Measurements from ENCODE around the gene PLEKHJ1. TPM values are rescaled to one million over a fixed set of nuclear protein-coding genes. Genes with fewer than 3 reads are reported as not detected.

PLEKHJ1 gene
- total and polyA plus RNA-seq, 9 of the 15 experiments (the other 6 are each of a cell fraction or from before 2014, with no cell fraction given), result 1.5 to 188 (median 63.9) TPM

DNA sequence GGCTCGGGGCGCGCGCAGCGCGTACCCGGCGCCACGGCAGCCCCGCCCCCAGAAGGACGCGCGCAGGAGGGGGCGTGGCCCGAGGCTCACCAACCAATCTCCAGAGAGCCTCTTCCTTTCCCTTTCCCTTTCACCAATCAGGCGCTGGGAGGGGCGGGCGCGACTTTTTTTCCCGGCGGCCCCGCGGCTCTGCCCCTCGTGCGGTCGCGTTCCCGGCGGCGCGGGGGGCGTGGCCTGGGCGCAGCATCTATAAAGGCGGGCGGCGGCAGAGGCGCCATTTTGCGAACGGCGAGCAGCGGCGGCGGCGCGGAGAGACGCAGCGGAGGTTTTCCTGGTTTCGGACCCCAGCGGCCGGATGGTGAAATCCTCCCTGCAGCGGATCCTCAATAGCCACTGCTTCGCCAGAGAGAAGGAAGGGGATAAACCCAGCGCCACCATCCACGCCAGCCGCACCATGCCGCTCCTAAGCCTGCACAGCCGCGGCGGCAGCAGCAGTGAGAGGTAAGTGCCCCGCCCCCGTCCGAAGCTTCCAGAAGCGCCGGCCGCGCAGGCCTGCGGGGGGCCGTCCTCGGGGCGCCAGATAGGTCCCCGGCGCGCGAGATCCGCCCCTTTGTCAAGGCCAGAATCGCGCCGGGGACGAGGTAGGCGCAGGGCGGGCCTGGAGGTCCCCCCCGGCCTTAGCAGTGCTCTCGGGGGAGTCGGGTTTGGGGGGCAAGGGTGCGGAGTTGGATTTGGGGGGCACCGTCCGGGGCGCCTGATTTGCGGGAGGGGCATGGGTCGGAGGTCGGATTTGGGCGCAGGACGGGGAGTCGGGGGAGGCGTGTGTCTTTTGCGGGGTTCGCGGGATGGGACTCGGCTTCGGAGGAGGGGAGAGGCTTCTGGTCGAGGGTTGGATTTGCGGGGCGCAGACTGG, 33.4 kb upstream of the PLEKHJ1 start (continued):
- TF ChIP-seq ZC3H11A (IDR thresholded peaks at IDR 0.05; ENCODE audit: low read depth, low read length), result no peak
- TF ChIP-seq ERF (CRISPR knock-in tag; IDR thresholded peaks at IDR 0.05), result no peak
- TF ChIP-seq HCFC1 (IDR thresholded peaks at IDR 0.05; ENCODE audit: low read depth, low read length), result peak; percentile 62
- TF ChIP-seq TOE1 (IDR thresholded peaks at IDR 0.05; ENCODE audit: borderline replicate concordance), result peak; percentile 61
- peak; percentile 59; the same call in 1 of the 2 replicates for TF ChIP-seq TOE1 (CRISPR knock-in tag; IDR thresholded peaks at IDR 0.05; ENCODE audit: borderline replicate concordance, low read depth)
- no peak for TF ChIP-seq CAMTA2 (CRISPR knock-in tag; conservative IDR thresholded peaks at IDR 0.05)
- TF ChIP-seq, protein P1, sequence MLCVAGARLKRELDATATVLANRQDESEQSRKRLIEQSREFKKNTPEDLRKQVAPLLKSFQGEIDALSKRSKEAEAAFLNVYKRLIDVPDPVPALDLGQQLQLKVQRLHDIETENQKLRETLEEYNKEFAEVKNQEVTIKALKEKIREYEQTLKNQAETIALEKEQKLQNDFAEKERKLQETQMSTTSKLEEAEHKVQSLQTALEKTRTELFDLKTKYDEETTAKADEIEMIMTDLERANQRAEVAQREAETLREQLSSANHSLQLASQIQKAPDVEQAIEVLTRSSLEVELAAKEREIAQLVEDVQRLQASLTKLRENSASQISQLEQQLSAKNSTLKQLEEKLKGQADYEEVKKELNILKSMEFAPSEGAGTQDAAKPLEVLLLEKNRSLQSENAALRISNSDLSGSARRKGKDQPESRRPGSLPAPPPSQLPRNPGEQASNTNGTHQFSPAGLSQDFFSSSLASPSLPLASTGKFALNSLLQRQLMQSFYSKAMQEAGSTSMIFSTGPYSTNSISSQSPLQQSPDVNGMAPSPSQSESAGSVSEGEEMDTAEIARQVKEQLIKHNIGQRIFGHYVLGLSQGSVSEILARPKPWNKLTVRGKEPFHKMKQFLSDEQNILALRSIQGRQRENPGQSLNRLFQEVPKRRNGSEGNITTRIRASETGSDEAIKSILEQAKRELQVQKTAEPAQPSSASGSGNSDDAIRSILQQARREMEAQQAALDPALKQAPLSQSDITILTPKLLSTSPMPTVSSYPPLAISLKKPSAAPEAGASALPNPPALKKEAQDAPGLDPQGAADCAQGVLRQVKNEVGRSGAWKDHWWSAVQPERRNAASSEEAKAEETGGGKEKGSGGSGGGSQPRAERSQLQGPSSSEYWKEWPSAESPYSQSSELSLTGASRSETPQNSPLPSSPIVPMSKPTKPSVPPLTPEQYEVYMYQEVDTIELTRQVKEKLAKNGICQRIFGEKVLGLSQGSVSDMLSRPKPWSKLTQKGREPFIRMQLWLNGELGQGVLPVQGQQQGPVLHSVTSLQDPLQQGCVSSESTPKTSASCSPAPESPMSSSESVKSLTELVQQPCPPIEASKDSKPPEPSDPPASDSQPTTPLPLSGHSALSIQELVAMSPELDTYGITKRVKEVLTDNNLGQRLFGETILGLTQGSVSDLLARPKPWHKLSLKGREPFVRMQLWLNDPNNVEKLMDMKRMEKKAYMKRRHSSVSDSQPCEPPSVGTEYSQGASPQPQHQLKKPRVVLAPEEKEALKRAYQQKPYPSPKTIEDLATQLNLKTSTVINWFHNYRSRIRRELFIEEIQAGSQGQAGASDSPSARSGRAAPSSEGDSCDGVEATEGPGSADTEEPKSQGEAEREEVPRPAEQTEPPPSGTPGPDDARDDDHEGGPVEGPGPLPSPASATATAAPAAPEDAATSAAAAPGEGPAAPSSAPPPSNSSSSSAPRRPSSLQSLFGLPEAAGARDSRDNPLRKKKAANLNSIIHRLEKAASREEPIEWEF (CRISPR knock-in tag; IDR thresholded peaks at IDR 0.05), result no peak
- TF ChIP-seq, protein P2, sequence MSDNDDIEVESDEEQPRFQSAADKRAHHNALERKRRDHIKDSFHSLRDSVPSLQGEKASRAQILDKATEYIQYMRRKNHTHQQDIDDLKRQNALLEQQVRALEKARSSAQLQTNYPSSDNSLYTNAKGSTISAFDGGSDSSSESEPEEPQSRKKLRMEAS (CRISPR knock-in tag; IDR thresholded peaks at IDR 0.05), result peak; percentile 87
- TF ChIP-seq MTA2 (IDR thresholded peaks at IDR 0.05; ENCODE audit: low read depth), result no peak
- TF ChIP-seq CHD2 (IDR thresholded peaks at IDR 0.05; ENCODE audit: low read depth, low read length), result peak; percentile 73
- no peak for TF ChIP-seq ZNF146 (CRISPR knock-in tag; IDR thresholded peaks at IDR 0.05; ENCODE audit: unreplicated experiment)
- TF ChIP-seq, protein P3, sequence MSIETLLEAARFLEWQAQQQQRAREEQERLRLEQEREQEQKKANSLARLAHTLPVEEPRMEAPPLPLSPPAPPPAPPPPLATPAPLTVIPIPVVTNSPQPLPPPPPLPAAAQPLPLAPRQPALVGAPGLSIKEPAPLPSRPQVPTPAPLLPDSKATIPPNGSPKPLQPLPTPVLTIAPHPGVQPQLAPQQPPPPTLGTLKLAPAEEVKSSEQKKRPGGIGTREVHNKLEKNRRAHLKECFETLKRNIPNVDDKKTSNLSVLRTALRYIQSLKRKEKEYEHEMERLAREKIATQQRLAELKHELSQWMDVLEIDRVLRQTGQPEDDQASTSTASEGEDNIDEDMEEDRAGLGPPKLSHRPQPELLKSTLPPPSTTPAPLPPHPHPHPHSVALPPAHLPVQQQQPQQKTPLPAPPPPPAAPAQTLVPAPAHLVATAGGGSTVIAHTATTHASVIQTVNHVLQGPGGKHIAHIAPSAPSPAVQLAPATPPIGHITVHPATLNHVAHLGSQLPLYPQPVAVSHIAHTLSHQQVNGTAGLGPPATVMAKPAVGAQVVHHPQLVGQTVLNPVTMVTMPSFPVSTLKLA (conservative IDR thresholded peaks at IDR 0.05), result peak; percentile 85 to 90
- peak; percentile 16 for TF ChIP-seq HNRNPK (IDR thresholded peaks at IDR 0.05; ENCODE audit: low read depth, low read length, poor library complexity, severe bottlenecking)
- TF ChIP-seq MBD2 (IDR thresholded peaks at IDR 0.05; ENCODE audit: borderline replicate concordance, low read depth), result peak; percentile 84
- no peak for TF ChIP-seq GABPB2 (CRISPR knock-in tag; conservative IDR thresholded peaks at IDR 0.05)
- no peak for TF ChIP-seq KHSRP (IDR thresholded peaks at IDR 0.05)
- no peak for TF ChIP-seq ZNF431 (CRISPR knock-in tag; IDR thresholded peaks at IDR 0.05)
- TF ChIP-seq TAF1 (IDR thresholded peaks at IDR 0.05; ENCODE audit: control insufficient read depth, extremely low read depth, insufficient read depth, low read length, severe bottlenecking), result peak; percentile 100
- peak; percentile 100 for TF ChIP-seq TBP (optimal IDR thresholded peaks at IDR 0.05; ENCODE audit: low read depth, low read length)
- no peak for TF ChIP-seq MEF2D (tag; conservative IDR thresholded peaks at IDR 0.05; ENCODE audit: low read depth)
- no peak for TF ChIP-seq MTA1 (IDR thresholded peaks at IDR 0.05; ENCODE audit: borderline replicate concordance)
- TF ChIP-seq ZNF699 (CRISPR knock-in tag; IDR thresholded peaks at IDR 0.05; ENCODE audit: insufficient replicate concordance), result no peak

Measured in K562 (cell line).